Measurements from ENCODE around the gene ZNF277.

ZNF277 gene, protein sequence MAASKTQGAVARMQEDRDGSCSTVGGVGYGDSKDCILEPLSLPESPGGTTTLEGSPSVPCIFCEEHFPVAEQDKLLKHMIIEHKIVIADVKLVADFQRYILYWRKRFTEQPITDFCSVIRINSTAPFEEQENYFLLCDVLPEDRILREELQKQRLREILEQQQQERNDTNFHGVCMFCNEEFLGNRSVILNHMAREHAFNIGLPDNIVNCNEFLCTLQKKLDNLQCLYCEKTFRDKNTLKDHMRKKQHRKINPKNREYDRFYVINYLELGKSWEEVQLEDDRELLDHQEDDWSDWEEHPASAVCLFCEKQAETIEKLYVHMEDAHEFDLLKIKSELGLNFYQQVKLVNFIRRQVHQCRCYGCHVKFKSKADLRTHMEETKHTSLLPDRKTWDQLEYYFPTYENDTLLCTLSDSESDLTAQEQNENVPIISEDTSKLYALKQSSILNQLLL

DNA sequence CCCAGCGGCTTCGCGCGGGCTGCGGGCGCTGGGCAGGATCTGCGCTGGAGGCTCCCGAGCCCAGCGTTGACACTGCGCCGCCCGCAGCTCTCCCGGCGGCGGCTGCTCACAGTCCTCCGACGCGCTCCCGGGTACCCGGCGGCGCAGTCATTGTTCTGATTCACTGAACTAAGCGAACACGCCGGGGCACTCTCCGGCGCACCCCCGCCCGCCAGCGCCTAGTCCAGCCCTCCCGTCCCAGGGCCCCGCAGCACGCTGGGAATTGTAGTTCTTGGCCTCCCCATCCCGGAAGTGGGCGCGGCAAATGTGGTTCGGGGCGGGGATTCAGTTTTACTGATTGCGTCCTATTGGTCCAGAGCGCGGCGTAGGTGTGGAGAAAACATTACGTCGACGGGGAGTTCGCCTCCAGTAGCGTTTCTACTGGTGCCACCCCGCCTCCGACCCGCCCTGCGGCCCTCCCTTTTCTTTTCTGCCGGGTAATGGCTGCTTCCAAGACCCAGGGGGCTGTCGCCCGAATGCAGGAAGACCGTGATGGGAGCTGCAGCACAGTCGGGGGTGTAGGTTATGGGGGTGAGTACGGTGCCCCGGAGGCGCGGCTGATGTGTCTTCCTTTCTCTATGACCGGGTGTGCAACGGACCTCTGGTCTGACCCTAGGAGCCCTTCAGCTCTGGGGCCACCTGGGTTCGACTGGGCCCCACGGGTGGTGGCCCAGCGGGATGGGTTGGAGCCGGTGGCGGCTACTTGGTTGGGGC lies at the start of gene ZNF277, which contains the start of gene DOCK4:
Gene ZNF277, plus strand, starts transcription at position 458 of the 753 bp plus-strand sequence. Its CDS starts 22 bp downstream, at position 480.
Gene DOCK4, minus strand, starts transcription at position 162 of the 753 bp plus-strand sequence. CDS start 261 bp downstream, outside the sequence.
- H3K4me3 ChIP-seq (ENCODE audit: low read depth, low read length): peak within 1 kb of the TSS; percentile 97
- TF ChIP-seq, protein P1, sequence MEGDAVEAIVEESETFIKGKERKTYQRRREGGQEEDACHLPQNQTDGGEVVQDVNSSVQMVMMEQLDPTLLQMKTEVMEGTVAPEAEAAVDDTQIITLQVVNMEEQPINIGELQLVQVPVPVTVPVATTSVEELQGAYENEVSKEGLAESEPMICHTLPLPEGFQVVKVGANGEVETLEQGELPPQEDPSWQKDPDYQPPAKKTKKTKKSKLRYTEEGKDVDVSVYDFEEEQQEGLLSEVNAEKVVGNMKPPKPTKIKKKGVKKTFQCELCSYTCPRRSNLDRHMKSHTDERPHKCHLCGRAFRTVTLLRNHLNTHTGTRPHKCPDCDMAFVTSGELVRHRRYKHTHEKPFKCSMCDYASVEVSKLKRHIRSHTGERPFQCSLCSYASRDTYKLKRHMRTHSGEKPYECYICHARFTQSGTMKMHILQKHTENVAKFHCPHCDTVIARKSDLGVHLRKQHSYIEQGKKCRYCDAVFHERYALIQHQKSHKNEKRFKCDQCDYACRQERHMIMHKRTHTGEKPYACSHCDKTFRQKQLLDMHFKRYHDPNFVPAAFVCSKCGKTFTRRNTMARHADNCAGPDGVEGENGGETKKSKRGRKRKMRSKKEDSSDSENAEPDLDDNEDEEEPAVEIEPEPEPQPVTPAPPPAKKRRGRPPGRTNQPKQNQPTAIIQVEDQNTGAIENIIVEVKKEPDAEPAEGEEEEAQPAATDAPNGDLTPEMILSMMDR (conservative IDR thresholded peaks at IDR 0.05; ENCODE audit: low read depth, low read length): peak; percentile 7
- DNase-seq (ENCODE audit: low read depth): peak; percentile 99

DNA sequence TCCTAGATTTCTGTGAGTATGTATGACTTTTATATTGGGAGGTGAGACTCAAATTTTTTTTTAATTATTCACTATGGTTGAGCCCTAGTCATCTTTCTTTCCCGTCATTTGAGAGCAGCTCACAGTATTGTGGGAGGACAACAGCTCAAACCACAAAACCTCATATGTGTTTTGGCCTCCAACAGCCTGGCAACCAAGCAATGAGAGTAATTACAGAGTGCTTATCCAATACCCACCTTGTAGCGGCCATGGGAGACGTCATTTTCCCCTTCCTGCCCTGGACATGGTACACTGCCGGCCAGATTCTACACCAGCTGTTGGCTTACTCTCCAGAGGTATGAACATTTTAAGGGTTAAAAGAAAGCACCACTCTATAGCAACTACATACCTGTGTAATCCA lies 49.4 kb upstream of the ZNF277 start:
- peak; percentile 88 for DNase-seq (ENCODE audit: low read depth)
- no peak overlapping the region for H3K4me3 ChIP-seq (ENCODE audit: low read depth, low read length)
- TF ChIP-seq, protein P1 (conservative IDR thresholded peaks at IDR 0.05; ENCODE audit: low read depth, low read length): no peak

DNA sequence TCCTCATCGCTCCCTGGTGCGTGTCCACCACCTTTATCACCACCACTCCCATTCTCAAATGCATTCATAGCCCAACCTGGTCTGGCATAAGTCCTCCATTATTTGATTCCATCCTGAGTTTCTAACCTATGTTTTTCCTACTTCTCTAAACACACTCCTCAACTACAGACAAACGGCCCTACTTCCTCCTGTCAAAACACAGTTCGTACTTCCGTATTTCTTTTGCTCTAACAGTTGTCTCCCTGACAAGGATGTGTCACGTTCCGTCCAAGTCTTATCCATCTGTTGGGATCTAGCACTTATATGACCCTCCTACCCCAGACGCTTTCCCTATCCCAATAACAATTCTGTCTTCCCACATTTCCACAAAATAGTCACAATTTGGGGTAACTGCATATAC lies 47.1 kb upstream of the ZNF277 start:
- TF ChIP-seq, protein P1 (conservative IDR thresholded peaks at IDR 0.05; ENCODE audit: low read depth, low read length): no peak
- no peak overlapping the region for H3K4me3 ChIP-seq (ENCODE audit: low read depth, low read length)

DNA sequence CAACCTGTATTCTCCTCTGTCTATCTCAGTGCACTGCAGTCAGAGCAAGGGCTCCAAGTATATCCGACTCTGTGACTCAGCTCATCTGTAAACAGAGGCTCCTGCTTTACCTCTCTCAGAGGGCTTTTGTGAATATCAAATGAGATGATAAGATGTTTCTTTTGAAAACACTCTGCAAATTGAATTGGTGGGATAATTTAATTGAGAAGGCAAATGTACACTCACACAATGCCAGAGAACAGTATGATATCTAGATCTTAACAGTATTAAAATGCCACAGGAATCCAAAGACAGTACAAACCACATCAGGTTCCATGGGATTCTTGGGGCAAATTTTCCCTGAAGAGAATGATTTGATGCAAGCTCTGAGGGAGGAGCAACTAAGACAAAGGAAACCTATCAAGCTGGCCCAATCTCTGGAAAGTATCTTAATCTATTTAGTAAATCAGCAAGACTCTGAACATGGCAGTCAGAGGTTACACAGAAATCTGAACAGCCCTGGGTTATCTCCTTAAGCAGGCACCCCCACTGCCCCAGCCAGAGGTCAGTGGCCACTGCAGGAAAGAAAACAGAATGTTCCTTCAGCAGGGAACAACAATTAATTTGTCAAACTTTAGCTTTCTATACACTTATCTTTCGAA lies 46.2 kb upstream of the ZNF277 start:
- no peak overlapping the region for H3K4me3 ChIP-seq (ENCODE audit: low read depth, low read length)
- peak; percentile 59 for DNase-seq (ENCODE audit: low read depth)
- TF ChIP-seq, protein P1 (conservative IDR thresholded peaks at IDR 0.05; ENCODE audit: low read depth, low read length): no peak

More for the DNA sequence above, 47.1 kb upstream of the ZNF277 start:
- DNase-seq (ENCODE audit: low read depth): no peak

DNA sequence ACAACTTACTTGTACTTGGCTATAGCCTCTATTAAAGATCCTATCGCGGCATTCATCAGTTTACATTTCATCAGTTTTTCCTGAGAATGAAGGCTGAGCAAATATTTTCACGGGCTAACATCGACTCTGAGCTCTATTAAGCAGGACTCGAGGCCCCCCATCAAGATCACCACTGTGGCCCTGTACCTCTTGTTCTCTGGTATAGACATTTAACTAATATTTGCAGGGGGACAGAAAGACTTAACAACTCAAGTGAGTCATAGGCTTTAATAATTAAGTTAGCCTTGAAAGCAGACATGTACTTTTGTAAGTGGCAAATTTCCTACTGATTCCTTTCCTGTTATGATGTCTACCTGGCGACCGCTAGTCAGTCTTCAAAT lies 45.7 kb upstream of the ZNF277 start:
- H3K4me3 ChIP-seq (ENCODE audit: low read depth, low read length): no peak overlapping the region
- TF ChIP-seq, protein P1 (conservative IDR thresholded peaks at IDR 0.05; ENCODE audit: low read depth, low read length): no peak
- DNase-seq (ENCODE audit: low read depth): peak; percentile 25

DNA sequence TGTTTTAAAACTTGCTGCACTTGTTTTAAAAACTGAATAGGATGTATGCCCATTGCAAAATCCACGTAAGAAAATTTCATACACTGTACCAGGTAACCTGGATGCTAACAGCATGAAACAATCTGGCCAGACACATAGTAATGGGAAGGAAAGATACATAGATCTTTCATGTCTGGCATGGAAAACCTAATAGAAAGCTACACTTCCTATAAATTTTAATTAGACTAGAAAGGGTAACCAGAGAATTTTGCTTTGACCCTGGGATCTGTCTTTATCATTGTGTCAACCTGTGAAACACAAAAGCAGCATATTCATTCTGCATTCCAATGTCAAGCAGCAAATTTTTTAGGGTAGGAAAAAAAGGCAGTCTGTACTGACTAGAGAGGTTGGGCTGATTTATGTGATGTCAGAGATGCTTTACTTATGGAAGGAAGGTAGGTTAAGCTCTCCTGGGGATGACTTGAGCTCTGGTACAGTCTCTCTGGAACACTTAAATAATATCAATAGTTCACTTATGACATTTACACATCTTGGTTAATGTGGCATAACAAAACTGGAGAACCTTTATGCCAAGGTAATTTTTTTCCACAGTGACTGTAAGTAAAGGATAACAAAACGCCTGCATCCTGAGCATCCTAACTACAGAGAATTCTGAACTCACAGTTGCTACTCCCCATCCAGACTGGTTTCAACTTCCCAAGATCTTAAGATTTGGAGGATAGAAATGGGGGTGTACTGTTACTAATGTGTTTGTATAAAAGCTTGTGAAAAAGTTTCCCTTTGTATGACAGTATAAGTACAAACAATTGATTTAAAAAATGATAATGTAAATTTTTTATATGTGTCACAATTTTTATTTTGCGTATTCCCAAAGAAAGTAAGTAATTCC lies 45.0 kb upstream of the ZNF277 start:
- peak; percentile 31 for DNase-seq (ENCODE audit: low read depth)
- H3K4me3 ChIP-seq (ENCODE audit: low read depth, low read length): no peak overlapping the region
- TF ChIP-seq, protein P1 (conservative IDR thresholded peaks at IDR 0.05; ENCODE audit: low read depth, low read length): no peak

Data from choroid plexus epithelial cell (primary cell).